ENCODE results near the gene PERP.

- no peak for TF ChIP-seq YY1 (IDR thresholded peaks at IDR 0.05; ENCODE audit: insufficient read depth, insufficient read length)
- TF ChIP-seq ZNF274 (IDR thresholded peaks at IDR 0.05; ENCODE audit: low read depth, low read length), result no peak
Measured at GRCh38 chr6:138103871-138104270, 3.3 kb downstream of the PERP start.

Data from NT2/D1 (cell line).